HL-60 (cell line): ENCODE measurements around the gene HBG1.

Experiments used
- GABPA ChIP-seq: IDR thresholded peaks from 2 replicates; pipeline ENCODE4 v1.6.1; 2012; ENCODE audit warnings: low read depth
- TF ChIP-seq, protein P1 (sequence below): IDR thresholded peaks from one replicate; pipeline ENCODE4 v1.5.1; 2011; ENCODE audit warnings: low read length, control low read depth, inconsistent platforms; ENCODE audit not compliant: insufficient read depth
- TF ChIP-seq, protein P2 (sequence below): IDR thresholded peaks from 2 replicates; pipeline ENCODE4 v1.6.1; 2012; ENCODE audit warnings: low read depth; ENCODE audit not compliant: insufficient replicate concordance

DNA sequence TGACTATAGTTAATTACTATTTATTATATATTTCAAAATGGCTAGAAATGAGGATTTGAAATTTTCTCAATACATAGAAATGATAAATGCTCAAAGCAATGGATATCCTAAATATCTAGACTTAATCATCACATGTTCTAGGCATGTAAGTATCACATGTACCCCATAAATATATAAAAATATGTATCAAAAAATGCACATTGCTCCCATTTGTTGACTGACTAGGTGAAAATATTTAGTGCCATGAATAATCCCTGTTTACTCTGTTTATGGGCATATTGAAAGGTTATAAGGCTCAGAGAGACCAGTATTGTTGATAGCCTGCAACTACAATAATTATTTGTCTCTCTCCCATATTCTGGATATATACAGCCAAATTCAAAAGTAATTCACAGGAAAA is 17.0 kb upstream of the HBG1 start:
- TF ChIP-seq, protein P1, sequence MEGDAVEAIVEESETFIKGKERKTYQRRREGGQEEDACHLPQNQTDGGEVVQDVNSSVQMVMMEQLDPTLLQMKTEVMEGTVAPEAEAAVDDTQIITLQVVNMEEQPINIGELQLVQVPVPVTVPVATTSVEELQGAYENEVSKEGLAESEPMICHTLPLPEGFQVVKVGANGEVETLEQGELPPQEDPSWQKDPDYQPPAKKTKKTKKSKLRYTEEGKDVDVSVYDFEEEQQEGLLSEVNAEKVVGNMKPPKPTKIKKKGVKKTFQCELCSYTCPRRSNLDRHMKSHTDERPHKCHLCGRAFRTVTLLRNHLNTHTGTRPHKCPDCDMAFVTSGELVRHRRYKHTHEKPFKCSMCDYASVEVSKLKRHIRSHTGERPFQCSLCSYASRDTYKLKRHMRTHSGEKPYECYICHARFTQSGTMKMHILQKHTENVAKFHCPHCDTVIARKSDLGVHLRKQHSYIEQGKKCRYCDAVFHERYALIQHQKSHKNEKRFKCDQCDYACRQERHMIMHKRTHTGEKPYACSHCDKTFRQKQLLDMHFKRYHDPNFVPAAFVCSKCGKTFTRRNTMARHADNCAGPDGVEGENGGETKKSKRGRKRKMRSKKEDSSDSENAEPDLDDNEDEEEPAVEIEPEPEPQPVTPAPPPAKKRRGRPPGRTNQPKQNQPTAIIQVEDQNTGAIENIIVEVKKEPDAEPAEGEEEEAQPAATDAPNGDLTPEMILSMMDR: no peak
- no peak for TF ChIP-seq GABPA
- TF ChIP-seq, protein P2, sequence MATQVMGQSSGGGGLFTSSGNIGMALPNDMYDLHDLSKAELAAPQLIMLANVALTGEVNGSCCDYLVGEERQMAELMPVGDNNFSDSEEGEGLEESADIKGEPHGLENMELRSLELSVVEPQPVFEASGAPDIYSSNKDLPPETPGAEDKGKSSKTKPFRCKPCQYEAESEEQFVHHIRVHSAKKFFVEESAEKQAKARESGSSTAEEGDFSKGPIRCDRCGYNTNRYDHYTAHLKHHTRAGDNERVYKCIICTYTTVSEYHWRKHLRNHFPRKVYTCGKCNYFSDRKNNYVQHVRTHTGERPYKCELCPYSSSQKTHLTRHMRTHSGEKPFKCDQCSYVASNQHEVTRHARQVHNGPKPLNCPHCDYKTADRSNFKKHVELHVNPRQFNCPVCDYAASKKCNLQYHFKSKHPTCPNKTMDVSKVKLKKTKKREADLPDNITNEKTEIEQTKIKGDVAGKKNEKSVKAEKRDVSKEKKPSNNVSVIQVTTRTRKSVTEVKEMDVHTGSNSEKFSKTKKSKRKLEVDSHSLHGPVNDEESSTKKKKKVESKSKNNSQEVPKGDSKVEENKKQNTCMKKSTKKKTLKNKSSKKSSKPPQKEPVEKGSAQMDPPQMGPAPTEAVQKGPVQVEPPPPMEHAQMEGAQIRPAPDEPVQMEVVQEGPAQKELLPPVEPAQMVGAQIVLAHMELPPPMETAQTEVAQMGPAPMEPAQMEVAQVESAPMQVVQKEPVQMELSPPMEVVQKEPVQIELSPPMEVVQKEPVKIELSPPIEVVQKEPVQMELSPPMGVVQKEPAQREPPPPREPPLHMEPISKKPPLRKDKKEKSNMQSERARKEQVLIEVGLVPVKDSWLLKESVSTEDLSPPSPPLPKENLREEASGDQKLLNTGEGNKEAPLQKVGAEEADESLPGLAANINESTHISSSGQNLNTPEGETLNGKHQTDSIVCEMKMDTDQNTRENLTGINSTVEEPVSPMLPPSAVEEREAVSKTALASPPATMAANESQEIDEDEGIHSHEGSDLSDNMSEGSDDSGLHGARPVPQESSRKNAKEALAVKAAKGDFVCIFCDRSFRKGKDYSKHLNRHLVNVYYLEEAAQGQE: no peak
